ENCODE measurements around the gene CAMK1D.

Gene CAMK1D

GRCh38 chr10:12592967-12593366 lies 243.6 kb downstream of the CAMK1D start:
- Histone ChIP-seq H3K9ac (ENCODE audit: low read length in 5 of 5) (no peak overlapping the region), H3K36me3 (ENCODE audit: control insufficient read depth in 5 of 5, insufficient read depth in 5 of 5, low read length in 5 of 5) (no peaks in the 10 kb centered on the region), H3K4me3 (ENCODE audit: low read depth in 1 of 5, low read length in 5 of 5) (no peak overlapping the region), H3K27me3 (ENCODE audit: control insufficient read depth in 5 of 5, insufficient read depth in 4 of 5, low read length in 5 of 5) (no peaks in the 10 kb centered on the region), H3K9me3 (ENCODE audit: control insufficient read depth in 5 of 5, low read length in 5 of 5) (peaks cover 0 to 5% (median 0%) of the 10 kb centered on the region in 5 donors), H3K4me1 (ENCODE audit: control insufficient read depth in 5 of 5, insufficient read depth in 5 of 5, low read length in 5 of 5) (peaks cover 2 to 21% (median 12%) of the 10 kb centered on the region in 5 donors), H3K27ac (ENCODE audit: low read depth, low read length) (no peak overlapping the region)

- peak overlapping the region; percentile 9 for H3K27ac ChIP-seq (ENCODE audit: low read depth, low read length)
These were observed 245.1 kb downstream of the CAMK1D start for GRCh38 chr10:12594448-12594944.

GRCh38 chr10:12595936-12596576 lies 246.7 kb downstream of the CAMK1D start:
- Histone ChIP-seq H3K36me3 (ENCODE audit: control insufficient read depth in 5 of 5, insufficient read depth in 5 of 5, low read length in 5 of 5) (no peaks in the 10 kb centered on the region), H3K4me3 (ENCODE audit: low read depth in 1 of 5, low read length in 5 of 5) (no peak overlapping the region), H3K9ac (ENCODE audit: low read length in 5 of 5) (no peak overlapping the region), H3K27me3 (ENCODE audit: control insufficient read depth in 5 of 5, insufficient read depth in 4 of 5, low read length in 5 of 5) (no peaks in the 10 kb centered on the region), H3K4me1 (ENCODE audit: control insufficient read depth in 5 of 5, insufficient read depth in 5 of 5, low read length in 5 of 5) (peaks cover 0 to 10% (median 3%) of the 10 kb centered on the region in 5 donors), H3K27ac (ENCODE audit: low read depth, low read length) (no peak overlapping the region), H3K9me3 (ENCODE audit: control insufficient read depth in 5 of 5, low read length in 5 of 5) (peaks cover 0 to 5% (median 0%) of the 10 kb centered on the region in 5 donors)

More at GRCh38 chr10:12594448-12594944, 245.1 kb downstream of the CAMK1D start:
- peaks cover 0 to 11% (median 6%) of the 10 kb centered on the region in 5 donors for H3K4me1 ChIP-seq (ENCODE audit: control insufficient read depth in 5 of 5, insufficient read depth in 5 of 5, low read length in 5 of 5)
- H3K9me3 ChIP-seq (ENCODE audit: control insufficient read depth in 5 of 5, low read length in 5 of 5) = peaks cover 0 to 5% (median 0%) of the 10 kb centered on the region in 5 donors
- no peaks in the 10 kb centered on the region for H3K36me3 ChIP-seq (ENCODE audit: control insufficient read depth in 5 of 5, insufficient read depth in 5 of 5, low read length in 5 of 5)
- no peak overlapping the region for H3K4me3 ChIP-seq (ENCODE audit: low read depth in 1 of 5, low read length in 5 of 5)
- H3K9ac ChIP-seq (ENCODE audit: low read length in 5 of 5) = no peak overlapping the region
- no peaks in the 10 kb centered on the region for H3K27me3 ChIP-seq (ENCODE audit: control insufficient read depth in 5 of 5, insufficient read depth in 4 of 5, low read length in 5 of 5)

GRCh38 chr10:12597176-12597575 lies 247.8 kb downstream of the CAMK1D start:
- Histone ChIP-seq H3K27me3 (ENCODE audit: control insufficient read depth in 5 of 5, insufficient read depth in 4 of 5, low read length in 5 of 5) (no peaks in the 10 kb centered on the region), H3K9ac (ENCODE audit: low read length in 5 of 5) (no peak overlapping the region), H3K9me3 (ENCODE audit: control insufficient read depth in 5 of 5, low read length in 5 of 5) (peaks cover 0 to 5% (median 0%) of the 10 kb centered on the region in 5 donors), H3K4me1 (ENCODE audit: control insufficient read depth in 5 of 5, insufficient read depth in 5 of 5, low read length in 5 of 5) (peaks cover 0 to 10% (median 3%) of the 10 kb centered on the region in 5 donors), H3K4me3 (ENCODE audit: low read depth in 1 of 5, low read length in 5 of 5) (no peak overlapping the region), H3K27ac (ENCODE audit: low read depth, low read length) (no peak overlapping the region), H3K36me3 (ENCODE audit: control insufficient read depth in 5 of 5, insufficient read depth in 5 of 5, low read length in 5 of 5) (no peaks in the 10 kb centered on the region)

GRCh38 chr10:12597788-12598765 lies 248.7 kb downstream of the CAMK1D start:
- no peaks in the 10 kb centered on the region for H3K27me3 ChIP-seq (ENCODE audit: control insufficient read depth in 5 of 5, insufficient read depth in 4 of 5, low read length in 5 of 5)
- H3K4me3 ChIP-seq (ENCODE audit: low read depth in 1 of 5, low read length in 5 of 5) = no peak overlapping the region
- H3K9ac ChIP-seq (ENCODE audit: low read length in 5 of 5) = no peak overlapping the region
- H3K4me1 ChIP-seq (ENCODE audit: control insufficient read depth in 5 of 5, insufficient read depth in 5 of 5, low read length in 5 of 5) = peaks cover 0 to 10% (median 3%) of the 10 kb centered on the region in 5 donors
- H3K27ac ChIP-seq (ENCODE audit: low read depth, low read length) = no peak overlapping the region
- peaks cover 0 to 5% (median 0%) of the 10 kb centered on the region in 5 donors for H3K9me3 ChIP-seq (ENCODE audit: control insufficient read depth in 5 of 5, low read length in 5 of 5)
- H3K36me3 ChIP-seq (ENCODE audit: control insufficient read depth in 5 of 5, insufficient read depth in 5 of 5, low read length in 5 of 5) = no peaks in the 10 kb centered on the region

DNA sequence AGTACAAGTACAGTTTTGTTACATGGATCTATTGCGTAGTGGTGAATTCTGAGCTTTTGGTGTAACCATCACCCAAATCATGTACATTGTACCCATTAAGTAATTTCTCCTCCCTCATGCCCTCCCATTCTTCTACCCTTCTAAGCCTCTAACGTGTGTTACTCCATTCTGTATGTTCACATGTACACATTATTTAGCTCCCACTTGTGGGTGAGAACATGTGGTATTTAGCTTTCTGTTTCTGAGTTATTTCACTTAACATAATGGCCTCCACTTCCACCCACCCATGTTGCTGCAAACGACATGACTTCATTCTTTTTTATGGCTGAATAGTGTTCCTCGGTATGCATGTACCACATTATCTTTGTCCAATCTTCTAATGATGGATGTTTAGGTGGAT lies 251.3 kb downstream of the CAMK1D start:
- H3K27ac ChIP-seq (ENCODE audit: low read depth, low read length) = no peak overlapping the region
- no peak overlapping the region for H3K9ac ChIP-seq (ENCODE audit: low read length in 5 of 5)
- peaks cover 5 to 10% (median 8%) of the 10 kb centered on the region in 5 donors for H3K4me1 ChIP-seq (ENCODE audit: control insufficient read depth in 5 of 5, insufficient read depth in 5 of 5, low read length in 5 of 5)
- H3K27me3 ChIP-seq (ENCODE audit: control insufficient read depth in 5 of 5, insufficient read depth in 4 of 5, low read length in 5 of 5) = no peaks in the 10 kb centered on the region
- H3K9me3 ChIP-seq (ENCODE audit: control insufficient read depth in 5 of 5, low read length in 5 of 5) = peaks cover 0 to 5% (median 0%) of the 10 kb centered on the region in 5 donors
- no peaks in the 10 kb centered on the region for H3K36me3 ChIP-seq (ENCODE audit: control insufficient read depth in 5 of 5, insufficient read depth in 5 of 5, low read length in 5 of 5)
- H3K4me3 ChIP-seq (ENCODE audit: low read depth in 1 of 5, low read length in 5 of 5) = no peak overlapping the region

GRCh38 chr10:12602521-12602920 lies 253.2 kb downstream of the CAMK1D start:
- no peaks in the 10 kb centered on the region for H3K36me3 ChIP-seq (ENCODE audit: control insufficient read depth in 5 of 5, insufficient read depth in 5 of 5, low read length in 5 of 5)
- no peak overlapping the region for H3K9ac ChIP-seq (ENCODE audit: low read length in 5 of 5)
- H3K27ac ChIP-seq (ENCODE audit: low read depth, low read length) = no peak overlapping the region
- H3K4me1 ChIP-seq (ENCODE audit: control insufficient read depth in 5 of 5, insufficient read depth in 5 of 5, low read length in 5 of 5) = peaks cover 6 to 18% (median 16%) of the 10 kb centered on the region in 5 donors
- H3K4me3 ChIP-seq (ENCODE audit: low read depth in 1 of 5, low read length in 5 of 5) = no peak overlapping the region
- no peaks in the 10 kb centered on the region for H3K27me3 ChIP-seq (ENCODE audit: control insufficient read depth in 5 of 5, insufficient read depth in 4 of 5, low read length in 5 of 5)
- H3K9me3 ChIP-seq (ENCODE audit: control insufficient read depth in 5 of 5, low read length in 5 of 5) = no peaks in the 10 kb centered on the region

DNA sequence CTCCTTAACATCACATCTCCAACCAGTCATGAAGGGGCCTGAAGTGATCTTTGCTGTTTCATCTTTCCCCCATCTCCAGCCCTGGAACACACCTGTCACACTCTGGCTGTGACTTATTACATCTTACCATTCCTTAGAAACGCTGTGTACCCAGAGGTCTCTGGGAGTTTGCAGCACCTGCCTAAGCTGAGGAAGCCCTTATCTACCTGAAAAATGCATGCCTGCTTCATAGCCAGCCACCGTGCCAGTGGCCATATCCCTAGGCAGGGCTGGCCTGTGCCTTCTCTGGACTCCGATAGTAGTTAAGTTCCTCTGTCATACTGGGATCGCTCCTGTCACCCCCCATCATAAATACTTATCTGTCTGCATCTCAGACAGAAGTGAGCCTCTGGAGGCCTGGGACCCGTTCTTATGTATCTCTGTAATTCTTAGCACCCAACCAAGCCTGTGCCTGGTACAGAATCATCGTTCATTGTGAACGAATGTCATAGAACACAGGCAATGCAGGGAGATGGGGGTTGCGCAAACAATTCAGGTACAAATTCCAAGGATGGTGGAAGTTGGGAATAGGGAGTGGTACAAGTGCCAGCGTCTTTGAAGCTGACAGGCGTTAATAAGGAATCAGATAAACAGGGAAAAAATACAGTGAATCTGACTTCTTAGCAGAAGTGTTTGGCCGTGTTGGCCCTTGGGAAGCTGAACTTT lies 254.6 kb downstream of the CAMK1D start:
- no peaks in the 10 kb centered on the region for H3K27me3 ChIP-seq (ENCODE audit: control insufficient read depth in 5 of 5, insufficient read depth in 4 of 5, low read length in 5 of 5)

DNA sequence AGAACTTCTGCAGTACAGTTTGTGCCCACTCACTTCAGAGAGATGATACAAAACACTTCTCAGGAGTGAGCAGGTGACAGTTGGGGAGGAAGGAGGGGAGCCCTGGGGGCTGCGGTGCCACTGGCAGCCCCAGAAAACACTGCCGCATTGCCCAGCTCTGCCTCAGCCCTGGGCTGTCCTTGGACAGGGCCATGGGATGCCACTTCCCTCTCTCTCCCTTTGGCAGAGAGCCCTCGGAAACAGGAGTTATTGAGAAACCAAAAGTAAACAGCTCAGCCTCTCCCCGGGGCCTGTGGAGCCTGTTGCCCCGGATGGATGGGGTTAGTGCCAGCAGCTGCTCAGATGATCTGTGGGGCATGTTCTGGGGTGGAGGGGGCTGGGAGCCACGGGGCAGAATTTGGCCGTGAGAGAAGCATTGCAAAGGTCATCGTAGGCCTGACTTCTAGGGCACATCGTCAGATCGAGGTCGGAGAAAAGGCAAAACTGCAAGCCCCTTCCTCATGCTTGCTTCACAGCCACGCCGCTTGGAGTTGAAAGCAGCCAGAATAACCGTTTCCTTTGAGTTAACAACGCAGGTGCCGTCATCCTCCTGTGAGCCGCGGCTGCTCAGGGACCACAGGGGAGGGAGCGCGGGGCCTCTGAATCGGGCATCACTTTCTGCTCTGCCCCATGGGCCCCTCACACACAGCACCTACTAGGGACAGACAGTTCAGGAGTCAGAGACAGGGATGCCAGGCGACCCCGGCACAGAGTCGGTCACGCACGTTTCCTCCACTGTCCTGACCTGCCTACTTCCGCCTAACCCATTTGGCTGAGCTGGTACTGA lies 256.4 kb downstream of the CAMK1D start:
- no peaks in the 10 kb centered on the region for H3K27me3 ChIP-seq (ENCODE audit: control insufficient read depth in 5 of 5, insufficient read depth in 4 of 5, low read length in 5 of 5)
- no peaks in the 10 kb centered on the region for H3K36me3 ChIP-seq (ENCODE audit: control insufficient read depth in 5 of 5, insufficient read depth in 5 of 5, low read length in 5 of 5)
- H3K4me1 ChIP-seq (ENCODE audit: control insufficient read depth in 5 of 5, insufficient read depth in 5 of 5, low read length in 5 of 5) = peaks cover 6 to 18% (median 16%) of the 10 kb centered on the region in 5 donors
- peak overlapping the region in 3 of 5 donors; percentile 52 to 66 (median 58) for H3K9ac ChIP-seq (ENCODE audit: low read length in 5 of 5)
- peak overlapping the region; percentile 51 to 65 (median 56) for H3K4me3 ChIP-seq (ENCODE audit: low read depth in 1 of 5, low read length in 5 of 5)
- H3K27ac ChIP-seq (ENCODE audit: low read depth, low read length) = peak overlapping the region; percentile 39
- no peaks in the 10 kb centered on the region for H3K9me3 ChIP-seq (ENCODE audit: control insufficient read depth in 5 of 5, low read length in 5 of 5)

More for the DNA sequence above, 254.6 kb downstream of the CAMK1D start:
- H3K4me1 ChIP-seq (ENCODE audit: control insufficient read depth in 5 of 5, insufficient read depth in 5 of 5, low read length in 5 of 5) = peaks cover 6 to 18% (median 16%) of the 10 kb centered on the region in 5 donors
- H3K4me3 ChIP-seq (ENCODE audit: low read depth in 1 of 5, low read length in 5 of 5) = no peak overlapping the region
- no peaks in the 10 kb centered on the region for H3K36me3 ChIP-seq (ENCODE audit: control insufficient read depth in 5 of 5, insufficient read depth in 5 of 5, low read length in 5 of 5)
- H3K9me3 ChIP-seq (ENCODE audit: control insufficient read depth in 5 of 5, low read length in 5 of 5) = no peaks in the 10 kb centered on the region
- no peak overlapping the region for H3K9ac ChIP-seq (ENCODE audit: low read length in 5 of 5)
- H3K27ac ChIP-seq (ENCODE audit: low read depth, low read length) = no peak overlapping the region

All from subcutaneous abdominal adipose tissue (tissue), 5 donors.